Loucy (cell line): ENCODE measurements around the gene STPG1.

Source experiments
- CTCF ChIP-seq: fragments of 200-600 bp; sonication (generic); conservative IDR thresholded peaks from 2 replicates; pipeline ENCODE4 v1.5.1; 2014; ENCODE audit warnings: mild to moderate bottlenecking, antibody characterized with exemption, low read length
- EZH2phosphoT487 ChIP-seq: fragments of 200-600 bp; IDR thresholded peaks from 2 replicates; pipeline ENCODE4 v1.6.1; 2018; ENCODE audit warnings: antibody characterized with exemption, mild to moderate bottlenecking, moderate library complexity, borderline replicate concordance

GRCh38 chr1:24457866-24458265 is 44.3 kb upstream of the STPG1 start:
- no peak for TF ChIP-seq CTCF
- TF ChIP-seq EZH2phosphoT487, result no peak
